GM20431 (cell line): ENCODE measurements around the gene KLK5.
"Not testable (repeated sequence)": the region's sequence is repeated elsewhere in the genome, so short reads cannot be mapped to it uniquely, and the experiment has no call there.

Experiments used
- in situ Hi-C: fragments of 300-500 bp; cut with MseI, MboI; formaldehyde crosslinking; loops from one replicate; pipeline ENCODE4 v1.15.0; 2020; ENCODE audit warnings: low sequenced_read_pairs; ENCODE audit not compliant: unreplicated experiment

KLK5 gene

GRCh38 chr19:50969810-50970209 is 17.0 kb upstream of the KLK5 start:
- in situ Hi-C loops = not testable (repeated sequence)

GRCh38 chr19:50969413-50969760 is 16.5 kb upstream of the KLK5 start, which contains the start of gene KLK6:
Gene KLK6 (minus strand): TSS chr19:50969591. CDS start chr19:50968104, 1,487 bp downstream.
- in situ Hi-C loops = no loop called here

GRCh38 chr19:50968716-50969412 is 16.0 kb upstream of the KLK5 start:
- in situ Hi-C loops = no loop called here

- in situ Hi-C loops = no loop called here
Observed at GRCh38 chr19:50967929-50968715, 15.3 kb upstream of the KLK5 start.

- in situ Hi-C loops = no loop called here
Observed at GRCh38 chr19:50964266-50964665, 11.4 kb upstream of the KLK5 start.

GRCh38 chr19:50963381-50963780 is 10.5 kb upstream of the KLK5 start:
- in situ Hi-C loops = no loop called here

- in situ Hi-C loops = no loop called here
Observed at GRCh38 chr19:50962245-50962644, 9.4 kb upstream of the KLK5 start.

- in situ Hi-C loops = no loop called here
Observed at GRCh38 chr19:50959731-50960500, 7.1 kb upstream of the KLK5 start.

- in situ Hi-C loops = no loop called here
Observed at GRCh38 chr19:50957587-50957986, 4.7 kb upstream of the KLK5 start.

GRCh38 chr19:50949861-50950260 is 3.0 kb downstream of the KLK5 start:
- in situ Hi-C loops = no loop called here

- in situ Hi-C loops = no loop called here
Observed at GRCh38 chr19:50947123-50947522, 5.7 kb downstream of the KLK5 start.

GRCh38 chr19:50944795-50945194 is 8.0 kb downstream of the KLK5 start:
- in situ Hi-C loops = no loop called here

- in situ Hi-C loops = no loop called here
Observed at GRCh38 chr19:50943074-50943828, 9.6 kb downstream of the KLK5 start.

GRCh38 chr19:50939596-50939995 is 13.2 kb downstream of the KLK5 start:
- in situ Hi-C loops = no loop called here

GRCh38 chr19:50933640-50934039 is 19.2 kb downstream of the KLK5 start:
- in situ Hi-C loops = no loop called here

GRCh38 chr19:50932690-50933083 is 20.2 kb downstream of the KLK5 start:
- in situ Hi-C loops = no loop called here

GRCh38 chr19:50932018-50932689 is 20.7 kb downstream of the KLK5 start:
- in situ Hi-C loops = no loop called here

GRCh38 chr19:50931023-50931422 is 21.8 kb downstream of the KLK5 start:
- in situ Hi-C loops = no loop called here

GRCh38 chr19:50928831-50929230 is 24.0 kb downstream of the KLK5 start:
- in situ Hi-C loops = no loop called here

GRCh38 chr19:50926144-50926543 is 26.7 kb downstream of the KLK5 start:
- in situ Hi-C loops = no loop called here
